Measurements from ENCODE around the gene BANF2.

DNA sequence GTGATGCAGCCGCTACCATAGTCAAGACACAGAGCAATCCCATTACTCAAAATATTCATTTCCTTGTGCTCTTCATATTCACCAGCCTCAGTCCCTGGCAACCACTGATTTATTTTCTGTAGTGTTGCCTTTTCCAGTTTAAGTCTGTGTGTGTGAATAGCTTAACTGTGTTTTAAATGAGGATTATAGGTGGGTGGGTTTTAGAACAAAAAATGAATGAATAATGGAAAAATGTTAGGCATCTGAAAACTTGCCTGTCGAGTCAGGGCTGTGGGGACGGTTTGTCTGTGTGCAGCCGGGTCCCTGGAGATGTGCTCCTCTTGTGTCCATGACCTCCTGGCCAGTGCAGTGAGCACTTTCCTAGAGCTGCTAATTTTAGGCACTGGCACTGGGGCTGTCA is 27.1 kb downstream of the BANF2 start:
- TF ChIP-seq CTCF (IDR thresholded peaks at IDR 0.05; ENCODE audit: low read depth, low read length, poor library complexity, severe bottlenecking) (no peak), EZH2phosphoT487 (IDR thresholded peaks at IDR 0.05; ENCODE audit: borderline replicate concordance, low read length) (no peak)
